Astrocyte of the cerebellum (primary cell): ENCODE measurements around the gene ZNF69.
"Not testable (repeated sequence)": the region's sequence is repeated elsewhere in the genome, so short reads cannot be mapped to it uniquely, and the experiment has no call there.

Experiments used
- DNase-seq: peaks from one replicate; pipeline ENCODE4 v3.0.0-alpha.2; 2011; ENCODE audit warnings: low read depth
- H3K4me3 ChIP-seq: 2 replicates; pipeline ENCODE4 v1.5.1; 2011; ENCODE audit warnings: mild to moderate bottlenecking, low read depth, low read length, moderate library complexity
- CTCF ChIP-seq: IDR thresholded peaks from 2 replicates; pipeline ENCODE4 v1.5.1; 2012; ENCODE audit warnings: low read length, low read depth, moderate library complexity, mild to moderate bottlenecking; ENCODE audit errors: missing control alignments
- in situ Hi-C: cut with HindIII; loops from 2 replicates; pipeline ENCODE4 v1.10.0; 2017; ENCODE audit warnings: low sequenced_read_pairs

ZNF69 gene

GRCh38 chr19:11879687-11880266, 7.8 kb upstream of the ZNF69 start:
- DNase-seq, H3K4me3 ChIP-seq, in situ Hi-C loops: not testable (repeated sequence)
- peak; percentile 7 for TF ChIP-seq CTCF

- no peak for DNase-seq
- no peak overlapping the region for H3K4me3 ChIP-seq
- in situ Hi-C loops = no loop called here
- TF ChIP-seq CTCF = no peak
These were observed 7.0 kb upstream of the ZNF69 start for GRCh38 chr19:11880598-11880997.

- TF ChIP-seq CTCF = peak; percentile 77
- peak; percentile 27 for DNase-seq
- no peak overlapping the region for H3K4me3 ChIP-seq
- in situ Hi-C loops = no loop called here
These were observed 6.3 kb upstream of the ZNF69 start for GRCh38 chr19:11881151-11881800.

- no peak overlapping the region for H3K4me3 ChIP-seq
- no peak for DNase-seq
- TF ChIP-seq CTCF = no peak
- in situ Hi-C loops = no loop called here
These were observed 5.0 kb upstream of the ZNF69 start for GRCh38 chr19:11882606-11883005.

GRCh38 chr19:11887234-11887610, 360 bp upstream of the ZNF69 start:
- H3K4me3 ChIP-seq = peak overlapping the region; percentile 74
- in situ Hi-C loops = no loop called here
- no peak for TF ChIP-seq CTCF
- DNase-seq = no peak

- DNase-seq = peak; percentile 36
- in situ Hi-C loops, H3K4me3 ChIP-seq: not testable (repeated sequence)
These were observed 2.3 kb downstream of the ZNF69 start for GRCh38 chr19:11889901-11890300.

GRCh38 chr19:11890634-11891033, 3.1 kb downstream of the ZNF69 start:
- DNase-seq = no peak
- H3K4me3 ChIP-seq = no peak overlapping the region
- no peak for TF ChIP-seq CTCF
- in situ Hi-C loops = no loop called here
